HT1080 (cell line): Measurements from ENCODE around the gene MAS1. TPM values are rescaled to one million over a fixed set of nuclear protein-coding genes. Genes with fewer than 3 reads are reported as not detected.
"Not testable (repeated sequence)": the region's sequence is repeated elsewhere in the genome, so short reads cannot be mapped to it uniquely, and the experiment has no call there.

ENCODE experiments used
- DNase-seq: peaks from one replicate; pipeline ENCODE4 v3.0.0-alpha.2; 2015; ENCODE audit warnings: low read depth
- total RNA-seq: library from RNA; depleted of rRNA; stranded (reverse); fragments of >200 nt; shearing (Covaris generic); gene quantifications from 2 replicates; pipeline ENCODE4 v1.2.3, GENCODE V29; 2014; rRNA removed

MAS1 gene
- total RNA-seq, 1 experiment from 2014 or later = not detected

- no peak for DNase-seq
Measured at GRCh38 chr6:159916237-159916636, 25.4 kb downstream of the MAS1 start.

GRCh38 chr6:159916752-159917151 is 26.0 kb downstream of the MAS1 start:
- DNase-seq = no peak

- peak; percentile 76 for DNase-seq
Measured at GRCh38 chr6:159919011-159919511, 28.3 kb downstream of the MAS1 start.

- DNase-seq = no peak
Measured at GRCh38 chr6:159919800-159920199, 29.0 kb downstream of the MAS1 start.

GRCh38 chr6:159924150-159924549 is 33.4 kb downstream of the MAS1 start:
- DNase-seq = not testable (repeated sequence)

GRCh38 chr6:159926542-159927203 is 35.9 kb downstream of the MAS1 start:
- no peak for DNase-seq

GRCh38 chr6:159929819-159930218 is 39.0 kb downstream of the MAS1 start:
- DNase-seq = no peak

GRCh38 chr6:159931112-159931511 is 40.3 kb downstream of the MAS1 start:
- DNase-seq = no peak

GRCh38 chr6:159931846-159932245 is 41.1 kb downstream of the MAS1 start:
- DNase-seq = no peak

- no peak for DNase-seq
Measured at GRCh38 chr6:159933077-159933476, 42.3 kb downstream of the MAS1 start.

- no peak for DNase-seq
Measured at GRCh38 chr6:159934181-159934580, 43.4 kb downstream of the MAS1 start.

- no peak for DNase-seq
Measured at GRCh38 chr6:159935065-159935464, 44.3 kb downstream of the MAS1 start.

- peak; percentile 27 for DNase-seq
Measured at GRCh38 chr6:159935633-159936032, 44.8 kb downstream of the MAS1 start.

GRCh38 chr6:159939591-159940016 is 48.8 kb downstream of the MAS1 start:
- DNase-seq = no peak

Other genes with a start within 250 kb of the MAS1 start
- 53.5 and 60.2 TPM in 2 replicates for gene SOD2, start 197.7 kb upstream of the MAS1 start, total RNA-seq
- 100 and 114 TPM in 2 replicates for gene WTAP, start 163.5 kb upstream of the MAS1 start, total RNA-seq
- gene ACAT2, start 128.9 kb upstream of the MAS1 start, total RNA-seq = 97.0 and 99.1 TPM in 2 replicates
- 438 and 555 TPM in 2 replicates for gene TCP1, start 101.4 kb upstream of the MAS1 start, total RNA-seq
- 144 and 155 TPM in 2 replicates for gene MRPL18, start 100.5 kb upstream of the MAS1 start, total RNA-seq
- not detected in 2 replicates for gene PNLDC1, start 90.7 kb upstream of the MAS1 start, total RNA-seq
- gene IGF2R, start 78.1 kb downstream of the MAS1 start, total RNA-seq = 38.1 and 39.1 TPM in 2 replicates
- gene SLC22A1, start 230.8 kb downstream of the MAS1 start, total RNA-seq = 1.1 and 2.7 TPM in 2 replicates